Gastrocnemius medialis (tissue), 4 donors: ENCODE results near the gene PRKN. TPM values are rescaled to one million over a fixed set of nuclear protein-coding genes. Genes with fewer than 3 reads are reported as not detected.

Experiments
- ATAC-seq, 2 donors: fragments of 150-250 bp; one replicate each; pipeline ENCODE4 v1.9.1; 2016
- DNase-seq, 2 donors: peaks; one replicate each; pipeline ENCODE4 v3.0.0-alpha.2; 2019
- H3K27ac ChIP-seq, 4 donors: fragments of 200-600 bp; sonication (generic); 1 replicate in 1 of 4; 2 replicates in 3 of 4; pipeline ENCODE4 v1.5.1; 2016 to 2018; ENCODE audit warnings: mild to moderate bottlenecking in 2 of 4, moderate library complexity in 1 of 4
- H3K27me3 ChIP-seq, 3 donors: fragments of 200-600 bp; sonication (generic) in 2 of 3; 1 replicate in 1 of 3; 2 replicates in 2 of 3; pipeline versions ENCODE4 v1.5.1 to v1.6.0; 2016 to 2019; ENCODE audit warnings: mild to moderate bottlenecking in 1 of 3, moderate library complexity in 1 of 3
- H3K36me3 ChIP-seq, 2 donors: fragments of 200-600 bp; sonication (generic) in 1 of 2; one replicate each; pipeline ENCODE4 v1.5.1; 2017 to 2018
- H3K4me1 ChIP-seq, 2 donors: fragments of 200-600 bp; sonication (generic) in 1 of 2; one replicate each; pipeline ENCODE4 v1.5.1; 2016 to 2017; ENCODE audit warnings: mild to moderate bottlenecking in 2 of 2
- H3K4me3 ChIP-seq, 4 donors: fragments of 200-600 bp; sonication (generic) in 3 of 4; 1 replicate in 1 of 4; 2 replicates in 3 of 4; pipeline ENCODE4 v1.5.1; 2016 to 2019; ENCODE audit warnings: mild to moderate bottlenecking in 2 of 4
- H3K9me3 ChIP-seq, 3 donors: fragments of 200-600 bp; sonication (generic) in 2 of 3; 1 replicate in 1 of 3; 2 replicates in 2 of 3; pipeline ENCODE4 v1.5.1; 2016 to 2019
- POLR2A ChIP-seq, 2 donors: fragments of 450-650 bp; IDR thresholded peaks; one replicate each; pipeline ENCODE4 v1.6.1; 2017; ENCODE audit warnings: antibody characterized with exemption in 2 of 2, mild to moderate bottlenecking in 2 of 2, moderate library complexity in 2 of 2
- in situ Hi-C, 4 donors: fragments of 200-750 bp; cut with MboI; loops; one replicate each; pipeline versions ENCODE4 v1.15.0 to v1.8.0; 2017; ENCODE audit warnings: low sequenced_read_pairs in 4 of 4
- intact Hi-C: fragments of 100-400 bp; cut with DNase I; formaldehyde crosslinking; loops from one replicate; pipeline ENCODE4 v1.15.1; 2023; ENCODE audit warnings: low total_unique reads
- total RNA-seq, 4 donors: library from RNA; depleted of rRNA; stranded (reverse); fragments of >200 nt; gene quantifications; one replicate each; pipeline versions ENCODE4 v1.1.0 to v1.2.3, GENCODE V29; 2016
- TF ChIP-seq, protein P1 (sequence below), 5 experiments: fragments of 450-650 bp in 3 of 5; fragments of 200-600 bp in 2 of 5; sonication (generic) in 2 of 5; IDR thresholded peaks in 4 of 5; conservative IDR thresholded peaks in 1 of 5; 1 replicate in 4 of 5; 2 replicates in 1 of 5; pipeline ENCODE4 v1.5.1; 2016 to 2019; ENCODE audit warnings: antibody characterized with exemption in 5 of 5, mild to moderate bottlenecking in 3 of 5, moderate library complexity in 3 of 5

Gene PRKN
- total RNA-seq, 4 donors from 2014 or later, result 8.4 to 21.6 (median 13.7) TPM

GRCh38 chr6:161373905-161374451, 1353.6 kb downstream of the PRKN start:
- Histone ChIP-seq H3K4me1 (peaks cover 4 to 7% of the 10 kb centered on the region in 2 donors), H3K9me3 (no peaks in the 10 kb centered on the region), H3K27ac (no peak overlapping the region), H3K27me3 (no peaks in the 10 kb centered on the region), H3K4me3 (no peak overlapping the region), H3K36me3 (no peaks in the 10 kb centered on the region)
- in situ Hi-C loops (loop anchor here (5.0 kb wide), 2 partner anchors 442 to 447 kb away; no protein-coding TSS in a partner anchor), intact Hi-C loops (loop anchor here (1.0 to 5.0 kb wide), 2 partner anchors 232 to 444 kb away; no protein-coding TSS in a partner anchor)
- DNase-seq (peak in 1 of 2 donors; percentile 28), ATAC-seq (peak; percentile 13 to 29)
- no peak for TF ChIP-seq POLR2A (IDR thresholded peaks at IDR 0.05)
- TF ChIP-seq, protein P1, sequence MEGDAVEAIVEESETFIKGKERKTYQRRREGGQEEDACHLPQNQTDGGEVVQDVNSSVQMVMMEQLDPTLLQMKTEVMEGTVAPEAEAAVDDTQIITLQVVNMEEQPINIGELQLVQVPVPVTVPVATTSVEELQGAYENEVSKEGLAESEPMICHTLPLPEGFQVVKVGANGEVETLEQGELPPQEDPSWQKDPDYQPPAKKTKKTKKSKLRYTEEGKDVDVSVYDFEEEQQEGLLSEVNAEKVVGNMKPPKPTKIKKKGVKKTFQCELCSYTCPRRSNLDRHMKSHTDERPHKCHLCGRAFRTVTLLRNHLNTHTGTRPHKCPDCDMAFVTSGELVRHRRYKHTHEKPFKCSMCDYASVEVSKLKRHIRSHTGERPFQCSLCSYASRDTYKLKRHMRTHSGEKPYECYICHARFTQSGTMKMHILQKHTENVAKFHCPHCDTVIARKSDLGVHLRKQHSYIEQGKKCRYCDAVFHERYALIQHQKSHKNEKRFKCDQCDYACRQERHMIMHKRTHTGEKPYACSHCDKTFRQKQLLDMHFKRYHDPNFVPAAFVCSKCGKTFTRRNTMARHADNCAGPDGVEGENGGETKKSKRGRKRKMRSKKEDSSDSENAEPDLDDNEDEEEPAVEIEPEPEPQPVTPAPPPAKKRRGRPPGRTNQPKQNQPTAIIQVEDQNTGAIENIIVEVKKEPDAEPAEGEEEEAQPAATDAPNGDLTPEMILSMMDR (IDR thresholded peaks at IDR 0.05 in 4 of 5, conservative IDR thresholded peaks at IDR 0.05 in 1 of 5), result peak; percentile 59 to 95 (median 83)

- Histone ChIP-seq H3K9me3 (no peaks in the 10 kb centered on the region), H3K36me3 (no peaks in the 10 kb centered on the region), H3K4me3 (no peak overlapping the region), H3K27me3 (no peaks in the 10 kb centered on the region), H3K27ac (no peak overlapping the region), H3K4me1 (peaks cover 4 to 7% of the 10 kb centered on the region in 2 donors)
- in situ Hi-C loops, result loop anchor here (5.0 kb wide), 2 partner anchors 440 to 445 kb away; no protein-coding TSS in a partner anchor
- TF ChIP-seq POLR2A (IDR thresholded peaks at IDR 0.05), result no peak
- TF ChIP-seq, protein P1 (IDR thresholded peaks at IDR 0.05 in 4 of 5, conservative IDR thresholded peaks at IDR 0.05 in 1 of 5), result no peak
- no peak for ATAC-seq
- intact Hi-C loops, result loop anchor here (5.0 kb wide), 1 partner anchor 230 kb away; no protein-coding TSS in a partner anchor
- DNase-seq, result no peak
These were observed 1355.2 kb downstream of the PRKN start for GRCh38 chr6:161372422-161372793.

- Histone ChIP-seq H3K9me3 (no peaks in the 10 kb centered on the region), H3K27ac (no peak overlapping the region), H3K27me3 (no peaks in the 10 kb centered on the region), H3K4me3 (no peak overlapping the region), H3K36me3 (no peaks in the 10 kb centered on the region), H3K4me1 (peaks cover 4 to 7% of the 10 kb centered on the region in 2 donors)
- in situ Hi-C loops (loop anchor here (5.0 kb wide), 2 partner anchors 439 to 444 kb away; no protein-coding TSS in a partner anchor), intact Hi-C loops (loop anchor here (5.0 kb wide), 1 partner anchor 229 kb away; no protein-coding TSS in a partner anchor)
- TF ChIP-seq POLR2A (IDR thresholded peaks at IDR 0.05), result no peak
- TF ChIP-seq, protein P1 (IDR thresholded peaks at IDR 0.05 in 4 of 5, conservative IDR thresholded peaks at IDR 0.05 in 1 of 5), result peak; percentile 21 to 62 (median 43)
- DNase-seq (no peak), ATAC-seq (no peak)
These were observed 1356.7 kb downstream of the PRKN start for GRCh38 chr6:161370880-161371279.

GRCh38 chr6:161369339-161369738, 1358.2 kb downstream of the PRKN start:
- intact Hi-C loops, result no loop called here
- no peak for TF ChIP-seq POLR2A (IDR thresholded peaks at IDR 0.05)
- TF ChIP-seq, protein P1 (IDR thresholded peaks at IDR 0.05 in 4 of 5, conservative IDR thresholded peaks at IDR 0.05 in 1 of 5), result no peak
- H3K9me3 ChIP-seq, result no peaks in the 10 kb centered on the region
- ATAC-seq, result no peak
- no peaks in the 10 kb centered on the region for H3K36me3 ChIP-seq
- DNase-seq, result no peak
- no peaks in the 10 kb centered on the region for H3K27me3 ChIP-seq
- no peak overlapping the region for H3K4me3 ChIP-seq
- H3K4me1 ChIP-seq, result peaks cover 0 to 4% of the 10 kb centered on the region in 2 donors
- H3K27ac ChIP-seq, result no peak overlapping the region
- in situ Hi-C loops, result no loop called here
